Activated T-helper 2 cell treated with anti-CD3 and anti-CD28 coated beads, Interferon-gamma antibody, Interleukin-2, Interleukin-4, amounts not matched to agents 10 μg/mL and 5 μg/mL and 100 μg/mL, durations not matched to agents 14 hours and 24 hours and 36 hours (primary cell): ENCODE data around the gene FGF19. TPM values are rescaled to one million over a fixed set of nuclear protein-coding genes. Genes with fewer than 3 reads are reported as not detected.

ENCODE experiments used
- DNase-seq: peaks from one replicate; pipeline ENCODE4 v3.0.0; 2021; ENCODE audit warnings: low spot score
- H3K27ac Mint-ChIP-seq: one replicate; pipeline ENCODE4 v1.8.0; 2021; ENCODE audit warnings: mixed read lengths
- H3K27me3 Mint-ChIP-seq: one replicate; pipeline ENCODE4 v1.8.0; 2021; ENCODE audit warnings: low read depth, mixed read lengths
- H3K36me3 Mint-ChIP-seq: one replicate; pipeline ENCODE4 v1.8.0; 2021; ENCODE audit warnings: low read depth, mixed read lengths
- H3K4me1 Mint-ChIP-seq: one replicate; pipeline ENCODE4 v1.8.0; 2021; ENCODE audit warnings: low read depth, mixed read lengths
- H3K4me3 Mint-ChIP-seq: one replicate; pipeline ENCODE4 v1.8.0; 2021; ENCODE audit warnings: low read depth, mild to moderate bottlenecking, moderate library complexity, mixed read lengths
- H3K9me3 Mint-ChIP-seq: one replicate; pipeline ENCODE4 v1.8.0; 2021; ENCODE audit warnings: mixed read lengths
- intact Hi-C: fragments of 100-400 bp; cut with micrococcal nuclease; formaldehyde crosslinking; loops from one replicate; pipeline ENCODE4 v1.15.1; 2023
- total RNA-seq: library from RNA; stranded (reverse); gene quantifications from 2 replicates; pipeline ENCODE4 v1.2.3, GENCODE V29; 2022

FGF19 gene
- total RNA-seq, 1 donor from 2014 or later = not detected

DNA sequence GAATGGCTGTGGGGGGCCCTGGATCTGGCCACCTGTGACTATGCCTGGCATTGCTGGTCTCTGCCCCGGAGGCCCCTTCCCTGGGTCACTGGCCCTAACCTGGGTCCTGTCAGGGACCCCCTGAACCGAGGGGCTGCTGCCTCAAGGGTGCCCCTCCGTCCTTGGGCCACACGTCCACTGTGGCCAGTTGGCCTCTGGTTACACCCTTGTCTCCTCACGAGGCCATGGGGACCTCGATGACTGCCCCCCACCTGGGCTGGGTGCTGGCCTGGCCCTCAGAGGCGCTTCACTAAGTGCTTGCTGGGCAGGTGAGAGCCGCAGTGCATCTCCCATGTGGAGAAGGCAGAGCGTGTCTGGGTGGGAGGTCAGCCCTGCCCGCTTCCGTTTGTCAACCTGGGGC, 27.3 kb upstream of the FGF19 start:
- no peak for DNase-seq
- peaks cover 2% of the 10 kb centered on the region for H3K27me3 Mint-ChIP-seq
- H3K9me3 Mint-ChIP-seq = peaks cover 9% of the 10 kb centered on the region
- H3K27ac Mint-ChIP-seq = no peak overlapping the region
- H3K4me1 Mint-ChIP-seq = no peaks in the 10 kb centered on the region
- no peaks in the 10 kb centered on the region for H3K36me3 Mint-ChIP-seq
- intact Hi-C loops = no loop called here
- no peak overlapping the region for H3K4me3 Mint-ChIP-seq

GRCh38 chr11:69730500-69730899, 26.7 kb upstream of the FGF19 start:
- H3K4me3 Mint-ChIP-seq = no peak overlapping the region
- intact Hi-C loops = no loop called here

DNA sequence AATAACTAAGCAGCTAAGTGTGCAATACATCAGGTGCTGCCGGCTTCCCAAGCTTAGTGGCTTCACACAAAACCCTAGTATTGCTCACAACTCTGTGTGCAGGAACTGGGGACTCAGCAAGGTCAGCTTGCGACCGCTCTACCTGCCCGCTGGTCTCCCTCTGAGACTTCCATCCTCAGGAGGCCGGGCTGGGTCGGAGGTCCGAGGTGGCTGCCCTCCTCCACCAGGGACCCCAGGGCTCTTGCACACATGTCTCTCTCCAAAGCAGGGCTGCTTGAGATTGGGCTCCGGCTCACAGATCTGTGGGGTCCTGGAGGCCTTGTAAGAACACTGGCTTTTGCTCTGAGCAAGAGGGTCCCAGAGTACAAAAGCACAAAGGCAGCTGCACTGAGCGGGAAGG, 25.4 kb upstream of the FGF19 start:
- H3K9me3 Mint-ChIP-seq = peaks cover 3% of the 10 kb centered on the region
- H3K36me3 Mint-ChIP-seq = no peaks in the 10 kb centered on the region
- no peak for DNase-seq
- H3K4me1 Mint-ChIP-seq = no peaks in the 10 kb centered on the region
- H3K27me3 Mint-ChIP-seq = peaks cover 14% of the 10 kb centered on the region
- no peak overlapping the region for H3K4me3 Mint-ChIP-seq
- no peak overlapping the region for H3K27ac Mint-ChIP-seq
- intact Hi-C loops = no loop called here

More at GRCh38 chr11:69730500-69730899, 26.7 kb upstream of the FGF19 start:
- H3K36me3 Mint-ChIP-seq = no peaks in the 10 kb centered on the region
- DNase-seq = no peak
- peaks cover 9% of the 10 kb centered on the region for H3K9me3 Mint-ChIP-seq
- no peak overlapping the region for H3K27ac Mint-ChIP-seq
- peaks cover 6% of the 10 kb centered on the region for H3K27me3 Mint-ChIP-seq
- no peaks in the 10 kb centered on the region for H3K4me1 Mint-ChIP-seq

GRCh38 chr11:69727266-69727665, 23.4 kb upstream of the FGF19 start:
- no peak overlapping the region for H3K4me3 Mint-ChIP-seq
- intact Hi-C loops = no loop called here
- H3K27ac Mint-ChIP-seq = no peak overlapping the region
- no peak for DNase-seq
- peaks cover 18% of the 10 kb centered on the region for H3K27me3 Mint-ChIP-seq
- H3K9me3 Mint-ChIP-seq = no peaks in the 10 kb centered on the region
- H3K4me1 Mint-ChIP-seq = no peaks in the 10 kb centered on the region
- no peaks in the 10 kb centered on the region for H3K36me3 Mint-ChIP-seq

- Mint-ChIP-seq H3K27me3 (peaks cover 21% of the 10 kb centered on the region), H3K36me3 (no peaks in the 10 kb centered on the region)
- intact Hi-C loops = no loop called here
Measured at GRCh38 chr11:69726481-69726880, 22.7 kb upstream of the FGF19 start.

DNA sequence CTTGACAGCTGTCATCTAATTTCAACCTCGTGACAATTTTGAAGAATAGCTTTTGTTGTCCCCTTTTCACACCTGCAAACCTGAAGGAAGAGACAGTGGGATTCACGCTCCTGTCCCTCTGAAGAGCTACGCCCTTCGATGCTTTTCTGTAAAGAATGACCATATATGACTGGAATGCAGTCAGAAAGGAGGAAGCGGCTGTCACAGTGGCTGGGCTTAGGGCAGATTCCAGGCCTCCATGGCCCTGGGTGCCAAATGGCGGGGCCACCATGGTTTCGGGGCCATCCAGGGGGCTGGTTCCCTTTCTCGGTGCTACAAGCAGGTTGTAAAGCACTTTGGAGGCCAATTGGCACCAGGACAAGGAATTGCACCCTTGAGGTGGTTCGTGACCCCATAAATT, 22.2 kb upstream of the FGF19 start:
- DNase-seq = no peak
- Mint-ChIP-seq H3K4me3 (no peak overlapping the region), H3K4me1 (no peaks in the 10 kb centered on the region), H3K27ac (no peak overlapping the region), H3K9me3 (no peaks in the 10 kb centered on the region), H3K36me3 (no peaks in the 10 kb centered on the region), H3K27me3 (peaks cover 25% of the 10 kb centered on the region)
- intact Hi-C loops = no loop called here

More at GRCh38 chr11:69726481-69726880, 22.7 kb upstream of the FGF19 start:
- no peak overlapping the region for H3K4me3 Mint-ChIP-seq
- H3K27ac Mint-ChIP-seq = no peak overlapping the region
- no peaks in the 10 kb centered on the region for H3K9me3 Mint-ChIP-seq
- no peaks in the 10 kb centered on the region for H3K4me1 Mint-ChIP-seq
- no peak for DNase-seq

DNA sequence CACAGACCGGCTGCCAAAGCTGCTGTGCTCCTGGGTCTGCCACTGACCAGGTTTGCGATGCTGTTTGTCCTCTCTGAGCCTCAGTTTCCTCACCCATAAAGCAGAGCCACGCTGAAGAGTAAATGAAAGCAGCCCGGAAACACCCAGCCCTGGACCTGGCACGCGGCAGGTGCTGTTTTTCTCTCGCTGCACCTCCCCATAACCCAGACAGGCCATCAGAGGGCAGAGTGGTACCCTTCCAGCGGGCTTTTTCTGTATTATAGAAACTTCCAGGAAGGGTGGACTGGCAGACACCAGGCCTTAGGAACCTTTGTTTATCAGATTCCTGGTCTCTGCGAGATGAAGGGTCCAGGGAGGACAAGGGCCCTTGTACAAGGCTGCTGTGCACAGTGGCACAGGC, 17.9 kb upstream of the FGF19 start:
- Mint-ChIP-seq H3K4me3 (no peak overlapping the region), H3K9me3 (no peaks in the 10 kb centered on the region)
- DNase-seq = no peak

DNA sequence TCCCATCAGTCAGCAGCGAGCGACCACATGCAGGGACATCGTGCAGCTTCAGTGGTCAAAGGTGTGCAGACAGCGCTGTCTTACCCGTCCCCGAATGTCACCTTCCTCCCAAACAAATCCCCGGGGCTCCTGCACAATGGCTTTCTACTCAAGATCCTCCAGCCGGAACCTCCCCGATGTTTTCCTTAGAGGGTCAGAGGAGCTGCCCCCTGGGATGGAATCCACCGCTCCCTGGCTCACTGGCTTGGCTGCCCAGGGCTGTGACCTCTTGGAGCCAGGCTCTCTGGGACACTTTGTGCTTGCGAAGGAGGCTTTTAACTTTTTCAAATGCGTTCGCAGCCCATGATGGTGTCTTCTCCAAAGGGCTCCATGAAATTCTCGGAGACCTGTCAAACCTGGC, 17.3 kb upstream of the FGF19 start:
- Mint-ChIP-seq H3K36me3 (no peaks in the 10 kb centered on the region), H3K4me1 (no peaks in the 10 kb centered on the region), H3K4me3 (no peak overlapping the region), H3K27ac (no peak overlapping the region), H3K9me3 (no peaks in the 10 kb centered on the region), H3K27me3 (peaks cover 48% of the 10 kb centered on the region)
- intact Hi-C loops = no loop called here
- no peak for DNase-seq

More for the DNA sequence above, 17.9 kb upstream of the FGF19 start:
- intact Hi-C loops = no loop called here
- no peaks in the 10 kb centered on the region for H3K36me3 Mint-ChIP-seq
- H3K4me1 Mint-ChIP-seq = no peaks in the 10 kb centered on the region
- H3K27me3 Mint-ChIP-seq = peaks cover 51% of the 10 kb centered on the region
- H3K27ac Mint-ChIP-seq = no peak overlapping the region

GRCh38 chr11:69718912-69719311, 15.1 kb upstream of the FGF19 start:
- no peak for DNase-seq
- Mint-ChIP-seq H3K4me3 (no peak overlapping the region), H3K27ac (no peak overlapping the region), H3K9me3 (no peaks in the 10 kb centered on the region), H3K36me3 (no peaks in the 10 kb centered on the region), H3K27me3 (peaks cover 37% of the 10 kb centered on the region), H3K4me1 (no peaks in the 10 kb centered on the region)
- intact Hi-C loops = no loop called here

DNA sequence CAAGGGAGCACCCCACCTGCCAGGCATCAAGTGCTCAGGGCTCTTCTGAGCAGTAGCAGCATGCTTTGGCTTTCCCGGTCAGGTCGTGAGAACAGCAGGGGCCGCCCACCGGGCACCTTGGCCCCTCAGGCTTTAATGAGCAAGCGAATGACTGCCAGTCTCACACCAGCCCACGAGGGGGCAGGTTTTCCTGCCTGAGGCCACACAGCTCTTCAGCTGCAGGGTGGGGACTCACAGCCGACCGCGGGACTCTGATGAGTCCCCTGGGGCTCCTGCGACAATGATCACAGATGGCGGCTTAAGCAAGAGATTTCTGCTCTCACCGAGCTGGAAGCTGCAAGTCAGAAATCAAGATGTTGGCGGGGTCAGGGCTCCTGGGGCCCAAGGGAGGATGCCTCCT, 14.3 kb upstream of the FGF19 start:
- H3K4me3 Mint-ChIP-seq = no peak overlapping the region
- H3K4me1 Mint-ChIP-seq = no peaks in the 10 kb centered on the region
- no peaks in the 10 kb centered on the region for H3K36me3 Mint-ChIP-seq
- peaks cover 37% of the 10 kb centered on the region for H3K27me3 Mint-ChIP-seq
- DNase-seq = no peak
- H3K9me3 Mint-ChIP-seq = no peaks in the 10 kb centered on the region
- H3K27ac Mint-ChIP-seq = no peak overlapping the region
- intact Hi-C loops = no loop called here

DNA sequence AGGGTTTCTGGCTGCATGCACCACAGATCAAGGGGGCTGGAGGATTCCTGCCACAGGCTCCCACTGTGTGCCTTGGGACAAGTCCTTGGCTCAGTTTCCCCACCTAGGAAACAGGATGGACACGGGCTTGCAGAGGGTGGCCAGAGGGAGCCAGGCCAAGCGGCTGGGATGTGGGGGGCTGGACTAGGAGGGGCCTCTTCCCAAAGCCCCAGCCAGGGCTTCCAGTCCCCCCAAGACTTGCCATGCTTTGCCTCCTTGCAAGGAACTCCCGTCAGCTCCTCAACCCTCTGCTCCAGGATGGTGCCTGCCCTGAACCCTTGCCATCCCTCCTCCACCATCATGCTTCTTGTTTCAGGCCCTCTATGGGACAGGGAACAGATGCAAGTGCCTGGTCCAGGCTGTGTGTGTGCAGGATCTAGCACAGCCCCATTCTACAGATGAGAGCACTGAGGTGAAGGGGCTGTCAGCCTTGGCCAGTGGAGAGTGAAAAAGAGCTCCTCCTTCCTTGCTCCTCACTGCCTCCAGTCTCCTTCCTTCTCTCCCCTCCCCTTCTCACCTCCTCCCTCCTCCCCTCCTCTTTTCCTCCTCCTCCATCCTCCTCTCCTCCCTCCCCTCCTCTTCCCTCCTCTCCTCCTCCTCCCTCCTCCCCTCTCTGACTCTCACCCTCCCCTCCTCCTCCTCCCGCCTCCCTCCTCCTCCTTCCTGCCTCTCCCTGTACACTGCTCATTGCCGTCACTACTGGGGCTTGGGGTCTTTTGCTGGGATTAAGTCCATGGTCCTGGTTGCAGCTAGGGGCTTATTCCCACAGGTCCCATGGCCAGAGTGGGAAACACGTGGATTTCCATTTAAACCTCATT, 13.3 kb upstream of the FGF19 start:
- H3K4me1 Mint-ChIP-seq = peaks cover 3% of the 10 kb centered on the region
- no peaks in the 10 kb centered on the region for H3K9me3 Mint-ChIP-seq

GRCh38 chr11:69716099-69716498, 12.3 kb upstream of the FGF19 start:
- DNase-seq = no peak
- Mint-ChIP-seq H3K4me3 (no peak overlapping the region), H3K27me3 (peaks cover 26% of the 10 kb centered on the region), H3K4me1 (peaks cover 7% of the 10 kb centered on the region), H3K27ac (no peak overlapping the region), H3K9me3 (no peaks in the 10 kb centered on the region), H3K36me3 (no peaks in the 10 kb centered on the region)
- intact Hi-C loops = no loop called here

More for the DNA sequence above, 13.3 kb upstream of the FGF19 start:
- Mint-ChIP-seq H3K4me3 (no peak overlapping the region), H3K36me3 (no peaks in the 10 kb centered on the region), H3K27me3 (peaks cover 33% of the 10 kb centered on the region), H3K27ac (no peak overlapping the region)
- no peak for DNase-seq
- intact Hi-C loops = no loop called here

GRCh38 chr11:69715446-69715845, 11.6 kb upstream of the FGF19 start:
- Mint-ChIP-seq H3K27me3 (peaks cover 20% of the 10 kb centered on the region), H3K4me1 (peaks cover 7% of the 10 kb centered on the region), H3K9me3 (no peaks in the 10 kb centered on the region), H3K27ac (no peak overlapping the region), H3K36me3 (no peaks in the 10 kb centered on the region), H3K4me3 (no peak overlapping the region)
- intact Hi-C loops = no loop called here
- DNase-seq = no peak
